NCI-H1048 (cell line): ENCODE results near the gene SOX4.
"Not testable (repeated sequence)": the region's sequence is repeated elsewhere in the genome, so short reads cannot be mapped to it uniquely, and the experiment has no call there.

Experiments used
- DNase-seq: peaks from one replicate; lab custom pipeline; 2025; lab: John Stamatoyannopoulos, UW

SOX4 gene

GRCh38 chr6:21593412-21593926 is at the start of gene SOX4:
TSS of gene SOX4 (plus strand) at chr6:21593751. CDS start at chr6:21594535, 784 bp downstream.
- peak; percentile 99 for DNase-seq

- not testable (repeated sequence) for DNase-seq
These were observed 41.3 kb upstream of the SOX4 start for GRCh38 chr6:21552286-21552685.

GRCh38 chr6:21554286-21554685 is 39.3 kb upstream of the SOX4 start:
- no peak for DNase-seq

GRCh38 chr6:21555197-21555596 is 38.4 kb upstream of the SOX4 start:
- no peak for DNase-seq

- no peak for DNase-seq
These were observed 37.0 kb upstream of the SOX4 start for GRCh38 chr6:21556511-21556910.

GRCh38 chr6:21556968-21557721 is 36.4 kb upstream of the SOX4 start:
- no peak for DNase-seq

- no peak for DNase-seq
These were observed 34.3 kb upstream of the SOX4 start for GRCh38 chr6:21559238-21559637.

GRCh38 chr6:21560249-21560648 is 33.3 kb upstream of the SOX4 start:
- no peak for DNase-seq

- no peak for DNase-seq
These were observed 28.1 kb upstream of the SOX4 start for GRCh38 chr6:21565431-21565830.

- DNase-seq, result no peak
These were observed 15.0 kb upstream of the SOX4 start for GRCh38 chr6:21578523-21578922.

GRCh38 chr6:21582651-21583050 is 10.9 kb upstream of the SOX4 start:
- DNase-seq, result no peak

GRCh38 chr6:21586300-21586699 is 7.3 kb upstream of the SOX4 start:
- no peak for DNase-seq

GRCh38 chr6:21586740-21587178 is 6.8 kb upstream of the SOX4 start:
- DNase-seq, result no peak

- DNase-seq, result no peak
These were observed 6.2 kb upstream of the SOX4 start for GRCh38 chr6:21587179-21587960.

- DNase-seq, result no peak
These were observed 5.5 kb upstream of the SOX4 start for GRCh38 chr6:21587961-21588480.

GRCh38 chr6:21588481-21589351 is 4.8 kb upstream of the SOX4 start:
- DNase-seq, result peak; percentile 63

- peak; percentile 72 for DNase-seq
These were observed 3.9 kb upstream of the SOX4 start for GRCh38 chr6:21589352-21590345.

- DNase-seq, result no peak
These were observed 3.2 kb upstream of the SOX4 start for GRCh38 chr6:21590346-21590745.

- DNase-seq, result no peak
These were observed 2.1 kb upstream of the SOX4 start for GRCh38 chr6:21591446-21591845.

GRCh38 chr6:21592953-21593352 is 598 bp upstream of the SOX4 start:
- DNase-seq, result no peak
